Gastroesophageal sphincter (tissue), 4 donors: ENCODE measurements around the gene CDC42EP4. TPM values are rescaled to one million over a fixed set of nuclear protein-coding genes. Genes with fewer than 3 reads are reported as not detected.

ENCODE experiments used
- ATAC-seq: fragments of 150-250 bp; one replicate; pipeline ENCODE4 v1.9.1; 2016; ENCODE audit warnings: mild to moderate bottlenecking, moderate library complexity
- H3K27ac ChIP-seq, 4 donors: fragments of 200-600 bp; sonication (generic) in 3 of 4; 1 replicate in 3 of 4; 2 replicates in 1 of 4; pipeline ENCODE4 v1.5.1; 2016 to 2019
- H3K27me3 ChIP-seq: fragments of 200-600 bp; sonication (generic); one replicate; pipeline ENCODE4 v1.5.1; 2019
- H3K36me3 ChIP-seq, 2 donors: fragments of 200-600 bp; sonication (generic); one replicate each; pipeline ENCODE4 v1.5.1; 2019; ENCODE audit warnings: control low read depth in 1 of 2
- H3K4me1 ChIP-seq, 3 donors: fragments of 200-600 bp; sonication (generic); 1 replicate in 2 of 3; 2 replicates in 1 of 3; pipeline ENCODE4 v1.5.1; 2016 to 2019; ENCODE audit warnings: control low read depth in 2 of 3
- H3K4me3 ChIP-seq, 2 donors: fragments of 200-600 bp; sonication (generic); one replicate each; pipeline ENCODE4 v1.5.1; 2019; ENCODE audit warnings: mild to moderate bottlenecking in 1 of 2, moderate library complexity in 1 of 2
- H3K9me3 ChIP-seq, 3 donors: fragments of 200-600 bp; sonication (generic); one replicate each; pipeline ENCODE4 v1.5.1; 2017 to 2019; ENCODE audit warnings: control low read depth in 2 of 3
- EP300 ChIP-seq: sonication (generic); formaldehyde crosslinking; IDR thresholded peaks from one replicate; pipeline ENCODE4 v1.6.1; 2017; ENCODE audit warnings: antibody characterized with exemption, mild to moderate bottlenecking
- POLR2A ChIP-seq, 2 donors: fragments of 450-650 bp; IDR thresholded peaks; one replicate each; pipeline ENCODE4 v1.6.1; 2017; ENCODE audit warnings: antibody characterized with exemption in 2 of 2, mild to moderate bottlenecking in 2 of 2, moderate library complexity in 1 of 2
- POLR2AphosphoS5 ChIP-seq: sonication (generic); formaldehyde crosslinking; IDR thresholded peaks from one replicate; pipeline ENCODE4 v1.6.1; 2017; ENCODE audit warnings: antibody characterized with exemption
- WGBS, 2 donors: methylation state at CpG; one replicate each; pipeline ENCODE4 v1.1.5; 2018; ENCODE audit warnings: low coverage in 1 of 2; 5-methylcytosine and 5-hydroxymethylcytosine counted together
- total RNA-seq, 4 donors: library from RNA; depleted of rRNA; stranded (reverse); fragments of >200 nt; gene quantifications; one replicate each; pipeline ENCODE4 v1.1.0, GENCODE V29; 2016
- TF ChIP-seq, protein P1 (sequence below), 4 experiments: fragments of 200-600 bp in 2 of 4; fragments of 450-650 bp in 2 of 4; sonication (generic) in 1 of 4; IDR thresholded peaks; one replicate each; pipeline ENCODE4 v1.5.1; 2017 to 2019; ENCODE audit warnings: antibody characterized with exemption in 4 of 4, mild to moderate bottlenecking in 2 of 4, moderate library complexity in 2 of 4

CDC42EP4 gene
- total RNA-seq, 4 donors from 2014 or later = 69.4 to 106 (median 73.0) TPM

DNA sequence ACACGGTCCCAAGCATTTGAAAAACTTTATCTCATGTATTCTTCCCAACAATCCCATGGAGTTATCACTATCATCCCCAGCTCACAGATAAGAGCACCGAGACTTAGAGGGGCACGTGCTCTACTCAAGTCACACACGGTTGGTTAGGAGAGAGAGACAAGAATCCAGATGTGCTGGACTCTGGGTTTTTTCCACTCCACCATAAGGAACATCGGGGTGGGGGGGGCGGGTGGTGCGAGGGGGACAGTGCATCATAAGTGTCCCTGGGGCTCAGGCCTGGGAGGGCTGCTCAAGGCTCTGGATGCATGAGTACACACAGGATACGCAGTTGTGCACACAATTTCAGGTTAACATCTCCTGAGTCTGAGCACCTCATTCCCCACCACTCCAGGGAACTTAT is 7.4 kb downstream of the CDC42EP4 start:
- H3K36me3 ChIP-seq = no peaks in the 10 kb centered on the region
- no peaks in the 10 kb centered on the region for H3K9me3 ChIP-seq
- peak overlapping the region in 1 of 2 donors; percentile 46 for H3K4me3 ChIP-seq
- WGBS, 2 donors = 17 to 50% methylated on average over 1 to 7 of the region's 8 CpGs
- peaks cover 14 to 97% (median 65%) of the 10 kb centered on the region in 3 donors for H3K4me1 ChIP-seq
- no peaks in the 10 kb centered on the region for H3K27me3 ChIP-seq
- TF ChIP-seq, protein P1, sequence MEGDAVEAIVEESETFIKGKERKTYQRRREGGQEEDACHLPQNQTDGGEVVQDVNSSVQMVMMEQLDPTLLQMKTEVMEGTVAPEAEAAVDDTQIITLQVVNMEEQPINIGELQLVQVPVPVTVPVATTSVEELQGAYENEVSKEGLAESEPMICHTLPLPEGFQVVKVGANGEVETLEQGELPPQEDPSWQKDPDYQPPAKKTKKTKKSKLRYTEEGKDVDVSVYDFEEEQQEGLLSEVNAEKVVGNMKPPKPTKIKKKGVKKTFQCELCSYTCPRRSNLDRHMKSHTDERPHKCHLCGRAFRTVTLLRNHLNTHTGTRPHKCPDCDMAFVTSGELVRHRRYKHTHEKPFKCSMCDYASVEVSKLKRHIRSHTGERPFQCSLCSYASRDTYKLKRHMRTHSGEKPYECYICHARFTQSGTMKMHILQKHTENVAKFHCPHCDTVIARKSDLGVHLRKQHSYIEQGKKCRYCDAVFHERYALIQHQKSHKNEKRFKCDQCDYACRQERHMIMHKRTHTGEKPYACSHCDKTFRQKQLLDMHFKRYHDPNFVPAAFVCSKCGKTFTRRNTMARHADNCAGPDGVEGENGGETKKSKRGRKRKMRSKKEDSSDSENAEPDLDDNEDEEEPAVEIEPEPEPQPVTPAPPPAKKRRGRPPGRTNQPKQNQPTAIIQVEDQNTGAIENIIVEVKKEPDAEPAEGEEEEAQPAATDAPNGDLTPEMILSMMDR (IDR thresholded peaks at IDR 0.05) = no peak
- TF ChIP-seq POLR2A (IDR thresholded peaks at IDR 0.05) (no peak), EP300 (no peak), POLR2AphosphoS5 (no peak)
- peak; percentile 0 for ATAC-seq
- H3K27ac ChIP-seq = peak overlapping the region; percentile 70 to 100 (median 92)

DNA sequence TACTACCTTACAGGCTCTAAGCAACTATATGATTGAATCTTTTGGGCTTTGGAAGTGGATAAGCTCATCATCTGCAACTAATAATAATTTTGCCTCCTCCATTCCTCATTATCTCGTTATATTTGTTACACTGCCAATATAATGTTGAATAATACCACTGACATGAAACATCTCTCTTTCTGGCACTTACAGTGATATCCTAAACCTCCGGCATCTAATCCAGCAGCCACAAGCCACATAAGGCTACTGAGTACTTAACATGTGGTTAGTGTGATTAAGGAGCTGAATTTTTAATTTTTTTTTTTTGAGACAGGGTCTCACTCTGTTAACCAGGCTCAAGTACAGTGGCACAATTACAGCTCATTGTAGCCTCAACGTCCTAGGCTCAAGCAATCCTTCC is 9.6 kb downstream of the CDC42EP4 start:
- whole genome bisulfite sequencing, 2 donors = 29 to 48% methylated on average over 2 to 3 of the region's 3 CpGs
- Histone ChIP-seq H3K4me3 (no peak overlapping the region), H3K4me1 (peaks cover 14 to 97% (median 54%) of the 10 kb centered on the region in 3 donors), H3K9me3 (no peaks in the 10 kb centered on the region), H3K27ac (peak overlapping the region in 2 of 4 donors; percentile 28 to 35), H3K36me3 (no peaks in the 10 kb centered on the region), H3K27me3 (no peaks in the 10 kb centered on the region)
- no peak for TF ChIP-seq POLR2A (IDR thresholded peaks at IDR 0.05)
- no peak for ATAC-seq

DNA sequence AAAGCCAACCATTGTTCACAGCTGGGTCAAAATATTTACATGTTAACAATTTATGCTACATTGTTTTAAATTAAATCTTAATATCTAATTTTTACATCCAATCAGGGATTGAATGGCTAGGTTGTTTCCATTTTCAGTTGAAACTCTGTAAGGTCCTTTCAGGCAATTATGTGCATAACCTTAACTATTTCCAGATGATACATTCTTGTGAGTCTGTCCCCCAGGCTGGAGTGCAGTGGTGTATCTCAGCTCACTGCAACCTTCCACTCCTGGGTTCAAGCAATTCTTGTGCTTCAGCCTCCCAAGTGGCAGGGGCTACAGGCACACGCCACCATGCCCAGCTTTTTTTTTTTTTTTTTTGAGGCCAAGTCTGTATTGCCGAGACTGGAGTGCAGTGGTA is 10.4 kb downstream of the CDC42EP4 start:
- no peaks in the 10 kb centered on the region for H3K9me3 ChIP-seq
- 80 to 92% methylated on average over 2 of the region's 2 CpGs for WGBS, 2 donors
- H3K4me3 ChIP-seq = no peak overlapping the region
- peak overlapping the region in 2 of 4 donors; percentile 28 to 35 for H3K27ac ChIP-seq
- no peak for TF ChIP-seq EP300
- H3K27me3 ChIP-seq = no peaks in the 10 kb centered on the region
- H3K4me1 ChIP-seq = peaks cover 14 to 92% (median 45%) of the 10 kb centered on the region in 3 donors
- no peak for ATAC-seq
- no peaks in the 10 kb centered on the region for H3K36me3 ChIP-seq

DNA sequence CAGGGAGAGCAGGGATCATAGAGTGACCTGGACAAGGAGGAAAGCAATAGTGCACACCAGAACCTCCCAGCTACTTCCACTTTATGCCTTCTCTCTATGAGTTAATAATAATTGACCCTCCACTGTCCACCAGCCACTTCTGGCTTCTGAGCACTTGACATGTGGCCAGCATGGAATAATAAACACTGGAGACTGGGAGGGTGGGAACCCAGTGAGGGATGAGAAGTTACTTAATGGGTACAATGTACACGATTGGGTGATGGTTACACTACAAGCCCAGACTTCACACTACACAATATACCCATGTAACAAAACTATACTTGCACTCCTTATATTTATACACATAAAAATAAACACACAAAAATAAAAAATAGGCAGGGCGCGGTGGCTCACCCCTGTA is 11.4 kb downstream of the CDC42EP4 start:
- no peaks in the 10 kb centered on the region for H3K27me3 ChIP-seq
- no peaks in the 10 kb centered on the region for H3K36me3 ChIP-seq
- H3K27ac ChIP-seq = peak overlapping the region in 2 of 4 donors; percentile 9 to 23
- TF ChIP-seq, protein P1 (IDR thresholded peaks at IDR 0.05) = no peak
- TF ChIP-seq POLR2A (IDR thresholded peaks at IDR 0.05) (no peak), EP300 (no peak), POLR2AphosphoS5 (no peak)
- no peaks in the 10 kb centered on the region for H3K9me3 ChIP-seq
- 17 to 65% methylated on average over 1 to 3 of the region's 3 CpGs for WGBS, 2 donors
- H3K4me1 ChIP-seq = peaks cover 6 to 88% (median 36%) of the 10 kb centered on the region in 3 donors
- H3K4me3 ChIP-seq = no peak overlapping the region
- ATAC-seq = no peak

DNA sequence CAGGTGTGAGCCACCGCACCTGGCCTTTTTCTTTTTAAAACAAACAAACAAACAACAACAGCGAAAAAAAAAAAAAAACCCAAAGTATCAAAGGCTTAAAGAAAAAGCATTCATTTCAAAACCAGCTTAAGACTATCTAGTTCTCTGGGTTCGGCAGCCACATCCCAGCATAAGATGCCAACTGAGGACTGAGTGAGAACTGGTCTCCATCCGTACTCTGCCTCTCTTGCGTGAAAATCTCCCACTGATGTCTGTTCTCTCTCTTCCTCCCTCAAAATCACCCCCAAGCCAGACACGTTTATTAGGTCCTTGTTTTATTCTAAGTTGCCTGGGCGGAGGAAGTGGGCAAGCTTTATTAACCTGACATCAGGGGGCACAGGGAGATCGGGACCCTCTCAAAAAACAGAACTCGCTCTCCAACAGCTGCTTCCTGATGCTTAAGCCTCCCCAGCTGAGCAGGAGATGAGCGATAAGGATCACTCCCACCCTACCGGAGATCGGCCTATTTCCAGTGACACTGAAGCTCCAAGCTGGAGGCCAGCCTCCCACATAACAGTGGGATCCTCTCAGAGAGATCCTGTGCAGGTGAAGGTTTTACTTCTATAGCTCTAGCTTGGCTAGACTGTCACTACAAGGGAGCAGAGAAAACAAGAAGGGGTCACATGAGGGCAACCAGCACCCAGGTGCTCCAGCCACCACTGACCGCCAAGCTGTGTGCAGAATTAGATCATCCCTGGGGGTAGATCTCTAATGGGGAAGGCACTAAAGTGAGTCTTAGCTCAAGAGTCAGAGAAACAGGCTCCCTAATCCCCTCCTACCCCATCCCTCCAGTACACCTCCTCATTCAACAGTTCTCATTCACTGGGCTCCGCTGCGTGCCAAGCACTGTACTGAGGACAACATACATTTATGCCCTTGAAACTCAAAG is 13.6 kb downstream of the CDC42EP4 start:
- Histone ChIP-seq H3K9me3 (no peaks in the 10 kb centered on the region), H3K4me1 (peaks cover 2 to 88% (median 32%) of the 10 kb centered on the region in 3 donors), H3K36me3 (peaks cover 0 to under 1% of the 10 kb centered on the region in 2 donors), H3K27ac (peak overlapping the region in 3 of 4 donors; percentile 34 to 61 (median 61)), H3K27me3 (no peaks in the 10 kb centered on the region), H3K4me3 (no peak overlapping the region)
- no peak for ATAC-seq
- TF ChIP-seq EP300 (no peak), POLR2A (IDR thresholded peaks at IDR 0.05) (no peak), POLR2AphosphoS5 (no peak)
- TF ChIP-seq, protein P1 (IDR thresholded peaks at IDR 0.05) = no peak
- 40 to 79% methylated on average over 5 to 8 of the region's 15 CpGs for WGBS, 2 donors
